NCI-H1436 treated with DMSO at 0.1 percent for 48 hours (cell line): ENCODE measurements around the gene MTA1.

Source experiments
- DNase-seq: peaks from one replicate; lab custom pipeline; 2025; lab: John Stamatoyannopoulos, UW

MTA1 gene

GRCh38 chr14:105424861-105425260 lies 5.2 kb downstream of the MTA1 start:
- no peak for DNase-seq

GRCh38 chr14:105425823-105426247 lies 6.2 kb downstream of the MTA1 start:
- DNase-seq = no peak

GRCh38 chr14:105426416-105427130 lies 6.9 kb downstream of the MTA1 start:
- no peak for DNase-seq

GRCh38 chr14:105427412-105427811 lies 7.8 kb downstream of the MTA1 start:
- no peak for DNase-seq

- DNase-seq = no peak
Measured at GRCh38 chr14:105427936-105428485, 8.4 kb downstream of the MTA1 start.

GRCh38 chr14:105430042-105430441 lies 10.4 kb downstream of the MTA1 start:
- no peak for DNase-seq

- DNase-seq = no peak
Measured at GRCh38 chr14:105430565-105430964, 10.9 kb downstream of the MTA1 start.

- no peak for DNase-seq
Measured at GRCh38 chr14:105431256-105431655, 11.6 kb downstream of the MTA1 start.

- DNase-seq = no peak
Measured at GRCh38 chr14:105432657-105433056, 13.0 kb downstream of the MTA1 start.

GRCh38 chr14:105433161-105433605 lies 13.6 kb downstream of the MTA1 start:
- no peak for DNase-seq

- DNase-seq = no peak
Measured at GRCh38 chr14:105436402-105436801, 16.8 kb downstream of the MTA1 start.

GRCh38 chr14:105436891-105437722 lies 17.5 kb downstream of the MTA1 start:
- DNase-seq = no peak

- no peak for DNase-seq
Measured at GRCh38 chr14:105437723-105438500, 18.3 kb downstream of the MTA1 start.

GRCh38 chr14:105439179-105439578 lies 19.6 kb downstream of the MTA1 start:
- DNase-seq = no peak

GRCh38 chr14:105439710-105440553 lies 20.3 kb downstream of the MTA1 start:
- no peak for DNase-seq

- no peak for DNase-seq
Measured at GRCh38 chr14:105440554-105440900, 20.9 kb downstream of the MTA1 start.

GRCh38 chr14:105440992-105441391 lies 21.4 kb downstream of the MTA1 start:
- DNase-seq = no peak

- DNase-seq = no peak
Measured at GRCh38 chr14:105442125-105442524, 22.5 kb downstream of the MTA1 start.

GRCh38 chr14:105442834-105443233 lies 23.2 kb downstream of the MTA1 start:
- DNase-seq = no peak

- no peak for DNase-seq
Measured at GRCh38 chr14:105444859-105445258, 25.2 kb downstream of the MTA1 start.

GRCh38 chr14:105445290-105445689 lies 25.7 kb downstream of the MTA1 start:
- no peak for DNase-seq
